Head of caudate nucleus (tissue), 42 donors: ENCODE measurements around the gene SCAANT1.

ENCODE experiments used
- DNase-seq, 42 donors: peaks; one replicate each; pipeline versions ENCODE4 v3.0.0 to v3.0.0-alpha.2; 2020 to 2021; ENCODE audit warnings: mixed read lengths in 7 of 42
- intact Hi-C: fragments of 100-400 bp; cut with DNase I; formaldehyde crosslinking; loops from one replicate; pipeline ENCODE4 v1.15.0; 2022

Gene SCAANT1

GRCh38 chr3:63872135-63872924 lies 39.9 kb downstream of the SCAANT1 start:
- DNase-seq: no peak
- intact Hi-C loops: no loop called here

GRCh38 chr3:63870615-63871005 lies 41.6 kb downstream of the SCAANT1 start:
- no peak for DNase-seq

GRCh38 chr3:63869940-63870614 lies 42.1 kb downstream of the SCAANT1 start:
- no peak for DNase-seq
- intact Hi-C loops: no loop called here

More at GRCh38 chr3:63870615-63871005, 41.6 kb downstream of the SCAANT1 start:
- intact Hi-C loops: no loop called here

GRCh38 chr3:63867225-63867624 lies 45.0 kb downstream of the SCAANT1 start:
- intact Hi-C loops: no loop called here
- no peak for DNase-seq

GRCh38 chr3:63864965-63865327 lies 47.2 kb downstream of the SCAANT1 start:
- intact Hi-C loops: no loop called here

GRCh38 chr3:63864008-63864964 lies 47.9 kb downstream of the SCAANT1 start:
- intact Hi-C loops: no loop called here
- DNase-seq: peak in 38 of 42 donors; percentile 8 to 67 (median 38)

More at GRCh38 chr3:63864965-63865327, 47.2 kb downstream of the SCAANT1 start:
- no peak for DNase-seq

GRCh38 chr3:63863150-63864007 lies 48.8 kb downstream of the SCAANT1 start, which contains the start of the genes ATXN7 and THOC7:
ATXN7 (plus strand) TSS chr3:63863867; CDS start chr3:63912599, 48,732 bp downstream.
THOC7 (minus strand) TSS chr3:63863805; CDS start chr3:63863790, 15 bp downstream.
- DNase-seq: peak; percentile 11 to 85 (median 68)
- intact Hi-C loops: loop anchor here (2.0 kb wide), 1 partner anchor 49 kb away; the partner anchor contains the start of gene SCAANT1

GRCh38 chr3:63862804-63863149 lies 49.4 kb downstream of the SCAANT1 start:
- intact Hi-C loops: loop anchor here (2.0 kb wide), 1 partner anchor 50 kb away; the partner anchor contains the start of gene SCAANT1
- DNase-seq: no peak
